Activated CD8-positive, alpha-beta memory T cell treated with anti-CD3 and anti-CD28 coated beads for 24 hours (primary cell): ENCODE results near the gene NRXN3.

Experiments used
- DNase-seq: peaks from one replicate; pipeline ENCODE4 v3.0.0-alpha.2; 2020

NRXN3 gene

GRCh38 chr14:79890527-79890926, 1720.4 kb downstream of the NRXN3 start:
- no peak for DNase-seq

DNA sequence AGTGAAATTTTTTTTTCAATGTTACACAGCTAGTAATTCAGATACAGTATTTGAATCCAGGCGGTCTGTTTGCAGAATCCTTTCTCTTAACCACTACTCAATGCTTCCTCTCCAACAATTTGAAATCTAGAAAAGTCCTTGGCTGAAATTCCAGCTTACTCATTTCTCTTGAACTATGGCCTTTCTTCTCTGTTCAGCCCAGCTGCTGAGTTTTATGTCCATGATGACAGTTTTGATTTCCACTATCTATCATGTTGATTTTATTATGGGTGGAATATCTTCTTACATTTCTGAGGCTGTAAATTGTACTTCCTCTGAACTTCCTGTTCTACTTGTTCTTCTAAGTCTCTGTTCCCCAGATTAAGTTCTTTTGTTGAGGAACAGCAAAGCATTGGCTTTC, 1725.8 kb downstream of the NRXN3 start:
- DNase-seq, result no peak

DNA sequence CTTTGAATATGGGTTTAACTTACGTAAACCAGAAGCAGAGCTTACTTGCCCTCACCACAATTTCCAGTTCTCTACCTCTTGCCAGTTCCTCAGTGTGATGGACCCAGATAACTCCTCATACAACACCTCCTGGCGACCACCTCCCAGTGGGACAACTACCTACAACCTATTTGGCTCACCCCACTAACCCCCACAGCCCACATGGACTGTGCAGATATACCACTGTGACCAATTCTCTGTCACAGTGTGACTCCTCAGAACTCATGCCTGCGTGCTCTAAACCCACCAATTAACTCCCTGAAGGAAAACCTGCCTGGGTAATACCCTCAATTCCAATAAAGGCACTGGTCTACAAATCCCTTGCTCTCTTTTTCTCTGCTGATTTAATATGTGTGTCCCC, 1729.4 kb downstream of the NRXN3 start:
- no peak for DNase-seq

GRCh38 chr14:79904497-79904896, 1734.3 kb downstream of the NRXN3 start:
- DNase-seq, result no peak

DNA sequence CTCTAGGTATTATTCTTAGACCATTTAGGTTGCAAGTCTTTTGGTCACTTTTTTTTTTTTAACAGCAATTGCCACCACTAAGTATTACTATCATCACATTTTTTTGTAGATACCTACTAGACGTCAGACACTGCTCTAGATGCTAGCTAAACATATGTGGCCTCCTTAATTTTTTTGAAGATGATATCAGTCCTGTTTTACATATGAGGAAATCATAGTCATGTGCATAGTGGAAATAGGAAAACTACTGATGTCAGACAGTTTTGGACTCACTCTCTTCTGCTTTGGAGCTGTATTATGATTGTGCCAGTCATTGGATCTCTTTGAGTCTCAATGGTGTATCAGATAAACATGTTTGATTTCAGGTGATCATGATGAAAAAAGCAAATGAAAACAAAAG, 1736.8 kb downstream of the NRXN3 start:
- no peak for DNase-seq

DNA sequence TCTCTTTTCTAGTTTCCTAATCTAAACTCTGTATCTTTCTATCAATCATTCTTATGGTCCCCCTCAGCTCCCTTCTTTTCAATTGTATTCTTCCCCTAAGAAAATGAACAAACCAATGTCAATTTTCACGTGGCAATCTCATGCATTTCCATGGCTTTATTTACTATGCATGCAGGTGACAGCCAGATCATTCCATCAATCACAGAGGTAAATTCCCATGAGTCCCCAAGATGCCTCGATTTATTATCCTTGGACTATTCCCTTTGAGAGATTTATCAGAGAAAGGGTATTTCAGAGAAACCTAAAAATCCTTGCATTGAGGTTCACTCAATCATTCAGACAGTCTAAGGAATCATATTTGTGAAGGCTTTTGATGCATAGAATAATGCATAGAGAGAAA, 1739.9 kb downstream of the NRXN3 start:
- DNase-seq, result no peak

GRCh38 chr14:79911744-79912143, 1741.6 kb downstream of the NRXN3 start:
- no peak for DNase-seq

- DNase-seq, result no peak
These were observed 1744.4 kb downstream of the NRXN3 start for GRCh38 chr14:79914595-79914994.

- DNase-seq, result no peak
These were observed 1745.2 kb downstream of the NRXN3 start for GRCh38 chr14:79915406-79915805.

DNA sequence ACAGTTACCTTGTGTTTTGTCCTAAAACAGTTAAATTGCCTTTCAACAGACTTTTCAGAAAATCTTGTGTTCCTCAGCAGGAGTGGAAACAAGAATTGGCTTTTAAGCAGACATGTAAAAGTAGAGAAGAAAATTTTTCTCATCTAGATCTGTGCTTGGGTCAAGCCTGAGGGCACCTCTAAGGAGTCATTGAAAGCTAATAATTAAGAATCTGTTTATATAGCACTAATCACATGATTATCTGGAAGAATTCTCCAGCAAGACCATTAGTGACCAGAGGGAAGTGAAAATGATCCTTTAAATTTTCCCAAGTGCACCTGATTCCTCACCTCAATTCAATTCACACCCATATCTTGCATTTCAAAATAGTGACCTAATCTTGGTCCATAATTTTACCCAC, 1746.1 kb downstream of the NRXN3 start:
- DNase-seq, result no peak

DNA sequence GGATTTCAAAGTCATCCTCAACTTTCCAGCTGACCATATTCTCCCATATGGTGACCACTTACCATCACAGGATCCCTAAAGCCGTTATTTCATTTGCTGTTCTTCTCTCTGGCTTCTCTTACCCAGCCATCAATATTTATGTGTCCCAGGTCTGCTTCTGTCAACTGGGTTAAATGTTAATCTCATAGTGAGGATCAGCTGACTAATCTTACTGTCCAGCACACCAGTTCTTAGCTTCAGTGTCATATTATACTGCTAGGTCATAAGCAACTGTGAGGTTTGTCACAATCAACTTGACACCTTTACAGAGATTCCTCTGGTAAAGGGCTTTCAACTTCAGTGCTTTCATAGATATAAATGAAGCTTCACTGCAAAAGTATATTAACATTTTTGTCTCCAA, 1746.7 kb downstream of the NRXN3 start:
- no peak for DNase-seq
